ENCODE data around the gene FOSB. TPM values are rescaled to one million over a fixed set of nuclear protein-coding genes. Genes with fewer than 3 reads are reported as not detected.
A peak's percentile ranks its signal among the peaks of the same experiment; 100 is the strongest.

FOSB gene
- total and polyA plus RNA-seq, 2 experiments from 2014 or later = 0.55 to 1.9 TPM

DNA sequence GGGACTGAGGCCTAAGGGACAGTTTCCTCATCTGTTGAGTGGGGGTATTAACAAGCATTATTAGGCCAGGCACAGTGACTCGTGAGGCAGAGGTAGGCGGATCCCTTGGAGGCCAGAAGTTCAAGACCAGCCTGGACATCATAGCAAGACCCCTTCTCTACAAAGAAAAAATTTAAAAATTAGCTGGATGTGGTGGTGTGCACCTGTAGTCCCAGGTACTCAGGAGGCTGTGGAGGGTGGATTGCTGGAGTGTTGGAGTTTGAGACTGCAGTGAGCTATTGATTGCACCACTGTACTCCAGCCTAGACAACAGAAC lies 11.3 kb upstream of the FOSB start:
- TF ChIP-seq ZNF114 (CRISPR knock-in tag; IDR thresholded peaks at IDR 0.05) = no peak
- TF ChIP-seq JUNB (IDR thresholded peaks at IDR 0.05; ENCODE audit: unreplicated experiment) = no peak
- TF ChIP-seq, protein P1, sequence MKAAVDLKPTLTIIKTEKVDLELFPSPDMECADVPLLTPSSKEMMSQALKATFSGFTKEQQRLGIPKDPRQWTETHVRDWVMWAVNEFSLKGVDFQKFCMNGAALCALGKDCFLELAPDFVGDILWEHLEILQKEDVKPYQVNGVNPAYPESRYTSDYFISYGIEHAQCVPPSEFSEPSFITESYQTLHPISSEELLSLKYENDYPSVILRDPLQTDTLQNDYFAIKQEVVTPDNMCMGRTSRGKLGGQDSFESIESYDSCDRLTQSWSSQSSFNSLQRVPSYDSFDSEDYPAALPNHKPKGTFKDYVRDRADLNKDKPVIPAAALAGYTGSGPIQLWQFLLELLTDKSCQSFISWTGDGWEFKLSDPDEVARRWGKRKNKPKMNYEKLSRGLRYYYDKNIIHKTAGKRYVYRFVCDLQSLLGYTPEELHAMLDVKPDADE (IDR thresholded peaks at IDR 0.05) = no peak
- TF ChIP-seq, protein P2, sequence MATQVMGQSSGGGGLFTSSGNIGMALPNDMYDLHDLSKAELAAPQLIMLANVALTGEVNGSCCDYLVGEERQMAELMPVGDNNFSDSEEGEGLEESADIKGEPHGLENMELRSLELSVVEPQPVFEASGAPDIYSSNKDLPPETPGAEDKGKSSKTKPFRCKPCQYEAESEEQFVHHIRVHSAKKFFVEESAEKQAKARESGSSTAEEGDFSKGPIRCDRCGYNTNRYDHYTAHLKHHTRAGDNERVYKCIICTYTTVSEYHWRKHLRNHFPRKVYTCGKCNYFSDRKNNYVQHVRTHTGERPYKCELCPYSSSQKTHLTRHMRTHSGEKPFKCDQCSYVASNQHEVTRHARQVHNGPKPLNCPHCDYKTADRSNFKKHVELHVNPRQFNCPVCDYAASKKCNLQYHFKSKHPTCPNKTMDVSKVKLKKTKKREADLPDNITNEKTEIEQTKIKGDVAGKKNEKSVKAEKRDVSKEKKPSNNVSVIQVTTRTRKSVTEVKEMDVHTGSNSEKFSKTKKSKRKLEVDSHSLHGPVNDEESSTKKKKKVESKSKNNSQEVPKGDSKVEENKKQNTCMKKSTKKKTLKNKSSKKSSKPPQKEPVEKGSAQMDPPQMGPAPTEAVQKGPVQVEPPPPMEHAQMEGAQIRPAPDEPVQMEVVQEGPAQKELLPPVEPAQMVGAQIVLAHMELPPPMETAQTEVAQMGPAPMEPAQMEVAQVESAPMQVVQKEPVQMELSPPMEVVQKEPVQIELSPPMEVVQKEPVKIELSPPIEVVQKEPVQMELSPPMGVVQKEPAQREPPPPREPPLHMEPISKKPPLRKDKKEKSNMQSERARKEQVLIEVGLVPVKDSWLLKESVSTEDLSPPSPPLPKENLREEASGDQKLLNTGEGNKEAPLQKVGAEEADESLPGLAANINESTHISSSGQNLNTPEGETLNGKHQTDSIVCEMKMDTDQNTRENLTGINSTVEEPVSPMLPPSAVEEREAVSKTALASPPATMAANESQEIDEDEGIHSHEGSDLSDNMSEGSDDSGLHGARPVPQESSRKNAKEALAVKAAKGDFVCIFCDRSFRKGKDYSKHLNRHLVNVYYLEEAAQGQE (IDR thresholded peaks at IDR 0.05; ENCODE audit: unreplicated experiment) = no peak
- TF ChIP-seq CTCF (conservative IDR thresholded peaks at IDR 0.05; ENCODE audit: low read depth in 2 of 2) = no peak
- TF ChIP-seq CREB1 (CRISPR knock-in tag; IDR thresholded peaks at IDR 0.05; ENCODE audit: low read depth) = no peak
- no peak for TF ChIP-seq NANOG (IDR thresholded peaks at IDR 0.05; ENCODE audit: borderline replicate concordance)
- no peak for TF ChIP-seq POLR2AphosphoS5 (IDR thresholded peaks at IDR 0.05; ENCODE audit: low read depth)
- H3K4me1 Mint-ChIP-seq = peaks cover 12% of the 10 kb centered on the region
- peak overlapping the region; percentile 97 for H2AFZ ChIP-seq
- H3K27ac ChIP-seq (ENCODE audit: low read depth) = no peak overlapping the region
- H3K4me2 ChIP-seq = peak overlapping the region; percentile 72; the same call in 1 of the 2 replicates
- no peak overlapping the region for H3K27ac Mint-ChIP-seq
- H3K9me3 Mint-ChIP-seq = peaks cover 6% of the 10 kb centered on the region
- H3K27me3 ChIP-seq (ENCODE audit: insufficient read depth) = peaks cover 11% of the 10 kb centered on the region
- H4K20me1 ChIP-seq (replicated peaks; ENCODE audit: insufficient read depth) = no peaks in the 10 kb centered on the region
- H3F3A ChIP-seq (replicated peaks; ENCODE audit: low read depth) = peaks cover 14% of the 10 kb centered on the region; the same call in 1 of the 2 replicates
- H3K9me2 ChIP-seq (ENCODE audit: insufficient read depth) = no peaks in the 10 kb centered on the region
- 0 out of 2 replicates have a peak overlapping the region, but pooled peaks have one; percentile 27 for H3K4me3 ChIP-seq
- no peaks in the 10 kb centered on the region for H3K79me2 ChIP-seq (replicated peaks; ENCODE audit: insufficient read depth)
- H3K4me1 ChIP-seq (ENCODE audit: insufficient read depth) = peaks cover 4% of the 10 kb centered on the region; the same call in 1 of the 2 replicates
- peaks cover 22% of the 10 kb centered on the region for H3K27me3 Mint-ChIP-seq (ENCODE audit: insufficient read depth, low read depth, poor library complexity)
- no peak for ATAC-seq
- DNase-seq (ENCODE audit: low spot score) = no peak
- H3K36me3 Mint-ChIP-seq (ENCODE audit: low read depth) = no peaks in the 10 kb centered on the region
- H3K4me3 Mint-ChIP-seq = no peak overlapping the region
- H3K36me3 ChIP-seq (ENCODE audit: insufficient read depth) = no peaks in the 10 kb centered on the region

GRCh38 chr19:45457776-45458175 lies 10.0 kb upstream of the FOSB start:
- H3K27ac Mint-ChIP-seq = no peak overlapping the region
- TF ChIP-seq ZNF114 (CRISPR knock-in tag; IDR thresholded peaks at IDR 0.05) (no peak), ZNF462 (CRISPR knock-in tag; IDR thresholded peaks at IDR 0.05) (no peak), NANOG (IDR thresholded peaks at IDR 0.05; ENCODE audit: borderline replicate concordance) (no peak), ZNF331 (CRISPR knock-in tag; IDR thresholded peaks at IDR 0.05; ENCODE audit: low read depth) (no peak)

More at GRCh38 chr19:45457776-45458175, 10.0 kb upstream of the FOSB start:
- no peak overlapping the region for H3K4me3 ChIP-seq
- Mint-ChIP-seq H3K27me3 (ENCODE audit: insufficient read depth, low read depth, poor library complexity) (peaks cover 12% of the 10 kb centered on the region), H3K36me3 (ENCODE audit: low read depth) (no peaks in the 10 kb centered on the region), H3K4me3 (no peak overlapping the region), H3K9me3 (no peaks in the 10 kb centered on the region; the same call in none of the 3 replicates), H3K4me1 (peaks cover 10% of the 10 kb centered on the region)
- H3F3A ChIP-seq (replicated peaks; ENCODE audit: low read depth) = 0 out of 2 replicates have a peak, but pooled peaks cover 6% of the 10 kb centered on the region
- H4K20me1 ChIP-seq (replicated peaks; ENCODE audit: insufficient read depth) = no peaks in the 10 kb centered on the region; the same call in 1 of the 2 replicates
- H3K4me2 ChIP-seq = no peak overlapping the region
- DNase-seq (ENCODE audit: low spot score) = no peak
- H3K27me3 ChIP-seq (ENCODE audit: insufficient read depth) = no peaks in the 10 kb centered on the region
- no peak for ATAC-seq
- no peaks in the 10 kb centered on the region for H3K36me3 ChIP-seq (ENCODE audit: insufficient read depth)
- H2AFZ ChIP-seq = no peak overlapping the region
- no peaks in the 10 kb centered on the region for H3K9me2 ChIP-seq (ENCODE audit: insufficient read depth)
- peaks cover 4% of the 10 kb centered on the region; the same call in 1 of the 2 replicates for H3K4me1 ChIP-seq (ENCODE audit: insufficient read depth)
- H3K27ac ChIP-seq (ENCODE audit: low read depth) = no peak overlapping the region
- no peaks in the 10 kb centered on the region for H3K79me2 ChIP-seq (replicated peaks; ENCODE audit: insufficient read depth)

Measured in GM23338 (cell line).